Calu3 (cell line): Measurements from ENCODE around the gene CES2. TPM values are rescaled to one million over a fixed set of nuclear protein-coding genes. Genes with fewer than 3 reads are reported as not detected.

ENCODE experiments used
- total RNA-seq: library from RNA; stranded (reverse); gene quantifications from 2 replicates; pipeline ENCODE4 v1.2.3, GENCODE V29; 2022

CES2 gene
- total RNA-seq, 1 experiment from 2014 or later, result 61.1 TPM

Other genes with a start within 250 kb of the CES2 start
- gene CMTM4, start 238.8 kb upstream of the CES2 start, total RNA-seq, result 79.6 and 110 TPM in 2 replicates
- gene DYNC1LI2, start 183.9 kb upstream of the CES2 start, total RNA-seq, result 152 and 163 TPM in 2 replicates
- 0.29 and 0.59 TPM in 2 replicates for gene TERB1, start 133.9 kb upstream of the CES2 start, total RNA-seq
- 79.4 and 84.5 TPM in 2 replicates for gene NAE1, start 104.5 kb upstream of the CES2 start, total RNA-seq
- gene CA7, start 91.1 kb upstream of the CES2 start, total RNA-seq, result not detected in 2 replicates
- gene PDP2, start 55.0 kb upstream of the CES2 start, total RNA-seq, result 25.0 and 27.2 TPM in 2 replicates
- not detected in 2 replicates for gene CDH16, start 16.6 kb upstream of the CES2 start, total RNA-seq
- gene RRAD, start 10.0 kb upstream of the CES2 start, total RNA-seq, result 1.3 and 2.2 TPM in 2 replicates
- gene CIAO2B, start 1.1 kb upstream of the CES2 start, total RNA-seq, result 121 and 126 TPM in 2 replicates
- gene CES3, start 25.8 kb downstream of the CES2 start, total RNA-seq, result 0.64 and 2.5 TPM in 2 replicates
- not detected in 2 replicates for gene CES4A, start 53.1 kb downstream of the CES2 start, total RNA-seq
- gene CBFB, start 93.6 kb downstream of the CES2 start, total RNA-seq, result 116 and 131 TPM in 2 replicates
- 21.4 and 21.9 TPM in 2 replicates for gene PHAF1, start 174.4 kb downstream of the CES2 start, total RNA-seq
- 6.8 and 8.0 TPM in 2 replicates for gene B3GNT9, start 215.5 kb downstream of the CES2 start, total RNA-seq
- gene TRADD, start 224.4 kb downstream of the CES2 start, total RNA-seq, result 34.9 and 42.7 TPM in 2 replicates
- gene FBXL8, start 224.4 kb downstream of the CES2 start, total RNA-seq, result 32.0 and 36.6 TPM in 2 replicates
- 57.1 and 60.7 TPM in 2 replicates for gene HSF4, start 229.2 kb downstream of the CES2 start, total RNA-seq
- gene NOL3, start 235.0 kb downstream of the CES2 start, total RNA-seq, result 33.5 and 35.7 TPM in 2 replicates
- gene MATCAP1, start 248.4 kb downstream of the CES2 start, total RNA-seq, result 33.1 and 36.5 TPM in 2 replicates